GM19238 (cell line): ENCODE results near the gene MIAT.

Experiments
- DNase-seq: peaks from one replicate; pipeline ENCODE4 v3.0.0; 2011; ENCODE audit warnings: low spot score; ENCODE audit not compliant: insufficient read length

Gene MIAT

DNA sequence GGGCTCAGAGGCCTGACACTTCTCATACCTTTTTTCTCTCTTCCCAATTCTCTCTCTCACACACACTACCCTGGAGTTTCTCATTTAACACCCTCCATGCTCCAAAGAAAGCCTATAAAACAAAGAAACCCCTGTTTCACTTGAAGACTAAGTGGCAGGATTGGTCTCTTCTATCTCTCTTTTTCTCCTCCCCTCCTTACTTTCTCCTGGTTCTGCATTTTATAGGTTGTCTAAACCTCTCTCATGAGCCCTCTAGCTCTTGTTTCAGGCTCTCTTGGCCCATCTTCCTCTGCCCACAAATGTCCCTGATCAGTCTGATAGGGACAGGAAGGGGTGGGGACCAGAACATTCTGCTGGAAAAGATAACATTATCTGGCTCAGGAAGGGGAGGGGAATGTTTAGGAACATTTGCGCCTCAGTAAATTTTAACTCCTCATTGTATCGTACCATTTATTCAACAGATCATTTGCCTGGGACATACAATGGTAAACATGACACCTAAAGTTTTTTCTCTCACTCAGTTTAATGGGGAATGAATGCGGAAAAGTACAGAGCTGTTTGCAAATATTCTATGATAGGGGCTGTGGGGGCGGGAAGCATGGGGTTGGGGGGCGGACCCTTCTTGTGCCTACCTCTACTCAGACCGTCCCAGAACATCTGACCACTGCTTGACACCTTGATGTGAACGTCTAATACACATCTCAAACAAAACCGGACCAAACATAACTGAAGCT, 24.8 kb upstream of the MIAT start:
- no peak for DNase-seq

DNA sequence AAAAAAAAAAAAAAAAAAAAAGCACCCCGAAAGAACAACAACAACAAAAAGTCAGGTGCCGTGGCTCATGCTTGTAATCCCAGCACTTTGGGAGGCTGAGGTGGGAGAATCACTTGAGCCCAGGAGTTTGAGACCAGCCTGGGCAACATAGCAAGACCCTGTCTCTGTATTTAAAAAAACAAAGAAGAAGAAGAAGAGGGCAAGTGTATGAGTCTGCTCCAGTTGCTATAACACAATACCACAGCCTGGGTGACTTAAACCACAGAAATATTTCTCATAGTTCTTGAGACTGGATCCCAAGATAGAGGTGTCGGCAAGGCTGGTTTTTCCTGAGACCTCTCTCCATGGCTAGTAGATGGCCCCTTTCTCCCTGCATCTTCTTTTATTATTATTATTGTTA, 23.2 kb upstream of the MIAT start:
- no peak for DNase-seq

DNA sequence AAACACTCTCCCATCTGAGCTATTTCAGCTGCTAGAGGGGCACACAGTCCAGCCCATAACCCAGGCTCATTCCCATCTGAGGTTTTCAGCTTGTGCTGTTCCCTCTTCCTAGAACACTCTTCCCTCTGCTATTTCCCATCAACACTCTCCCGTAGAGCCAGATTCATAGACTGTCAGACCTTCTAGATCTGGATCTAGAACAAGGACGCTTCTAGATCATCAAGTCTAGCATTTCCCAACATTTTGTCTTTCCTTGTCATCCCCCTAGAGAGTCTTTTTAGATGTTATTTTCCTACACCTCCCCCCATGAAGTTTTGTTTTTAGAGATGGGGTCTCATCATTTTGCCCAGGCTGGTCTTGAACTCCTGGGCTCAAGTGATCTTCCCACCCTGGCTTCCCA, 22.3 kb upstream of the MIAT start:
- no peak for DNase-seq

DNA sequence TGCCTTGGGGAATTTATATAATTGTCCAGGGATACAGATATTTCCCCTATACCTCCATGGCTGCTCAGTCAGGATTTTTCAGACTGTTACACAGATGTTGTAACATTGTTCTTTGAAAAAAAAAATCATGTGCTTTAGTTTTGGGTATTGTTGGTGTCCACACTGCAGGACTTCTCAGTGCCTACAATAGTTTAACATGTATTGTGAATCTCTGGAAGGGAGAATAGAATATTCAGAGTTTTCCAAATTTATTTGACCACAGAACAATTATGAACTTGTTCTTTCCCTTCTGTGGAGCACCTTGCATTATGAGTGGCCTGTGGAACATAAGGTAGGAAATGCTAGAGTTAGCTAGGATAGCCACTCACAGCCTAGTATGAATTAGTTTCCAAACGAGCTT, 21.1 kb upstream of the MIAT start:
- DNase-seq: no peak

DNA sequence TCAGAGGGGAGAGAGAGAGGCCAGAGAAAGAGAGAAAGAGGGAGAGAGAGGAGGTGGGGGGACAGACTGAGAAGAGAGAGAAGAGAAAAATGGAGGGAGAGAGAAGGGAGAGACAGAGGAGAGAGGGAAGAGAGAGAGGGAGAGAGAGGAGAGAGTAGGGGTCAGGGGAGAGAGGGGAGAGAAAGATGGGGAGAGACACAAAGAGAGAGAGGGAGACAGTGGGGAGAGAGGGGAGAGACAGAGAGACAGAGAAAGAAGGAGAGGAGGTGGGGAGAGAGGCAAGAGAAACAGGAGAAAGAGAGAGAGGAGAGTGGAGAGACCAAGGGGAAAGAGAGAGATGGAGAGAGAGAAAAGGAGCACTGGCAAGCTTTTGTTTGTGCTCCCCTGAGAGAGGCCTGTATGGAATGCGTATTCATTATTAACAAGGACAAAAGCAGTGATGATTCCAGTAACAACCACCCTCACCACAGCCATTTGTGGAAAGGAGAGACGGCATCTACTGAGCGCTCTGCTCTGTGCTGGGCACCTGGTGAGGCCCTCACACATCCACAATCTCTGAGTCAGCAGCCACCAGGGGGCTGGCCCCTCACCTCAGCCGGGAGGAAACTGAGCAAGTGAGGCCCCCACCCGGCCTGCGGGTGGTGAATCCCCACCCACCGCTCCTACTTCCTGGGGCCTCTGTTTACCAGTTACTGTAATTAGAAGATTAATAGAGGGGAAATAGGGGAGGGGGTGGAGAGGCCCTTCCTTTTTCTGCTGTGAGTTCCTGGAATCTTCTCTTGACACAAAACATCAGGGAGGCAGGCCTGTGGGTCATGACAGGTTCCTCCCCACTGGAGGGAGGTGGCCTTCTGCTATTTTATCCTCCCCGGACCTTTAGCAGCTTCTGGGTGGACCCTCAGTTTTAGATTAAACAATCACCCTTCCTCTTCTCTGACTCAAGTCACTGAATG, 14.6 kb upstream of the MIAT start:
- DNase-seq: no peak

DNA sequence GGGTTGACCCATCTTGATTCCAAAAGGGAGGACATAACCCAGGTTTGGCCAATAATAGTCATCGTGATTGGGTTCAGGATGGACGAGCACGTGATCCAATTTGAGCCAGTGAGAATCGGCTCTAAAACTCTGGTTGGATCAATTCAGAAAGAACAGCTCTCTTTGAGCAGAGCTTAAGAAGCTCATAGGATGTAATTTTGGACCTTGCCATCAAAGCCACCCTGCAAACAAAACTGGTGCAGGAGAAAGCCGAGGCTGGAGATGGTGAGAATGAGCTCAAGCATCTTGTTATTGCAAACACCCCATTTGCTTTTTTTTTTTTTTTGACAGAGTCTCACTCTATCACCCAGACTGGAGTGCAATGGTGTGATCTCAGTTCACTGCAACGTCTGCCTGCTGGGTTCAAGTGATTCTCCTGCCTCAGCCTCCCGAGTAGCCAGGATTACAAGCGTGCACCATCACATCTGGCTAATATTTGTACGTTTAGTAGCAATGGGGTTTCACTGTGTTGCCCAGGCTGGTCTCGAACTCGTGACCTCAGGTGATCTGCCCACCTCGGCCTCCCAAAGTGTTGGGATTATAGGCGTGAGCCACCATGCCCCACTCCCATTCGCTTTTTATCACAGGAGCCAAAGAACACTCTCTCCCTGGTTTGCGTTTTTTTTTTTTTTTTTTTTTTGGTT, 13.8 kb upstream of the MIAT start:
- DNase-seq: no peak

DNA sequence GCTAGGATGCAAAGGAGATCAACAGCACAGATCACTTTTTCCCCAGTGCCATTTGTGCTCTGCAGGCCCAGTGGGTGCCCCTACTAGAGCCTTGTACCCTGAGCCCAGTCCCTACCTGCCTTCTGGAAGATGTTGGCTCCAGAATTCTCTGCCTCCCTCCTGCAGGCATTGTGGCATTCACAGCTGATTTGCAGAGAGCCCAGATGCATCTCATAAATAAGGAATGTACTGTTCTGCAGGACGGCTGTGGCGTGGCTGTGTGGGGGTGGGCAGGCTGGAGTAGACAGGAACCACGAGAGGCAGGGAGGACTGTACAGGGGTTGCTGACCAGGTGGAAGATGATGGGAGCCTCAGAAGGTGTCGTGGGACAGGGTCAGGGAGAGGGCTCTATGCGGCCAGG, 11.2 kb upstream of the MIAT start:
- no peak for DNase-seq

DNA sequence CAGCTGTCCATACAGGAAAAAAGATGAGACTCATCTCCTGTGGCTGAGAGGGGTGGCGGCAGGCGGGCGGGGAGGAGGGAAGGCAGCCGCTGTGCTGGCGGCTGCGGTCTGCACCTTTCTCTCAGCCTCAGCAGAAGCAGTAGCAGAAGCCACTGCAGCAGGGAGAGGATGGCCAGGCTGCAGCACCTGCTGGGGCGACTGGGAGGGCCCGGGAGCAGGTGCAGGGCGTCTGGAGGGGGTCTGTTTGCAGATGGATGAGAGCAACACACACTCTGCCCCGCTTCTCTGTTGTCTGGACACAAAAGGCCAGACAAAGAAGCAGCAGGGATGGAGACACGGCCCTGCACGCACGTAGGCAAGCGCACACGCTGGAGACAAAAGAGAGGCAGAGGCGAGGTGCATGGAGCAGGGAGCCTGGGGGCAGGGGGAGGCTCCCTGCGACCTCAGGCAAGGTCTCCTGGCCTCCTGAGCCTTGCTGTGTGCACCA, 9.3 kb upstream of the MIAT start:
- DNase-seq: no peak

DNA sequence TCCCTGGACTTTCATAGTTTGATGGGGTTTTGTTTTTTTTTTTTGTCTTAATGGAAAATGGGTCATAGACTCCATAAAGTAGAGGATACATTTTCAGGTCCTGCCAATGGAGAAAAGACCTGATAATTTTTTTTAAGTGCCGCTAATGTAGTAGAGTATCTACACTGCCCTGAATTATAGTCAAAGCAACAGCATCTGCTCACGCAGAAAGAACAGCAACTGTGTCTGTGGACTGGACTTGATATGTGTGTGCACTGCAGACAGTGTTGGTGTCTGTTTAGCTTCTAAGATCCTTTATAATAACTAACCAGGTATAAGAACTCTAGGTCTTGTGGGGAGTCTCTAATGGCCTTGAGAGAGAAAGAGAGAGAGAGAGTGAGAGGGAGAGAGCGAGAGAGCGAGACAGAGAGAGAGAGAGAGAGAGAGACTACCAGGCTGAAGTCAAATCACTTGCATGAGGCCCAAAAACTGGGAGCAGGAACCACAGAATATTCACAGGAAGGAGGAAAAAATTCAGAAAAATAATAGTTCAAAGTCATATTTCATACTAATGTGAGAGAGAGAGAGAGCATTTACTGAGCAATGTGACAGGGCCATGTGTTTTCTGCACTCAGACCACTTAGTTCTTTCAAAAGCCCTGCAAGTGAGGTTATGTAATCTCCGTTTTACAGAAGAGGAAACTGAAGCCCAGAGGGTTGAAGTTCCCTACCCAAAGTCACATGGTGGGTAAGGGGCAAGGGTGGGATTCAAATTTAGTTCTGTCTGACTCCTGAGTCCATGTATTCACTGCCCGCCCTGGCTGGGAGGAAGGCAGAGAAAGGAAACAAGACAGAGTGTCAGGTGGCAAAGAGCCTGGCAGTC, 8.6 kb upstream of the MIAT start:
- DNase-seq: no peak

DNA sequence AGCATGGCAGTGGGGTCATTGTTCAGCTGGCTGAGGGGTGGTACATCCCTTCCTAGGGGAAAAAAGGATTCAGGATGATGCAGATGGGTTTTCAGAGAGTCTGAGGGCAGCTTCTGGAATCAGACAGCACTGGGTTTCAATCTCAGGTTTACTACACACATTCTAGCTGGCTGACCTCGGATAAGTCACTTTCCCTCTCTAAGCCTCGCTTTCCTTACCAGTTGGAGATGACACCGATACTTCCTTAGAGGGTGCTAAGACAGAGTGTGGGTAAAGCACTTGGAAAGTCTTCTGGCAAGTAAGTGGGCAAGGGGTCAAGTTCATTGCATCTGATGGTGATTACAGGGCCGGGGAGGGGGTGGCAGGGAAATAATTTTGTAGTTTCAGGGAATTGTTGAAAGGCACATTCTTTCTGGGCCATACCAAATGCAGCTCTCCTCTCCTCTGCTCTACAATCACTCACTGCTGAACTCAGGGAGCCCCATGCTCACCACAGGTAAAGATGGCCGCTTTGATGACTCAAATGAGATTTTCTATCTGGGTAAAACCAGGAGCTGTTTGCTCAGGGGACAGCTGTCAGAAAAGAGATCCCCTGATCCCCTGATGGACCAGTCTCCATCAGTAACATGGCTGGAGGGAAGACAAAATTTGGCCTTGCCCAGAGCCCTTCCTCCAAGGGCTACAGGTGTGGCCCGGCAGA, 6.5 kb upstream of the MIAT start:
- DNase-seq: no peak

DNA sequence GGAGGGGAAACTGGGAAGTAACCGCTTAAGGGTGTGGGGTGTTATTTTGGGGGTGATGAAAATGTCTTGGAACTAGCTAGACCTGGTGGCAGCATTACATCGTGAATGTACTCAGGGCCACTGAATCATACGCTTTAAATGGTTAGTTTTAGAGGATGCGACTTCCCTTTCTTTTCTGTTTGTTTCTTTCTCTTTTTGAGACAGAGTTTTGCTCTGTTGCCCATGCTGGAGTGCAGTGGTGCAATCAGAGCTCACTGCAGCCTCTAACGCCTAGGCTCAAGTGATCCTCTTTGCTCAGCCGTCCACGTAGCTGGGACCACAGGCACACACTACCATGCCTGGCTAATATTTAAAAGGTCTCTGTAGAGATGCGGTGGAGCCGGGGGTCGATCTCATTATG, 5.6 kb upstream of the MIAT start:
- DNase-seq: no peak

DNA sequence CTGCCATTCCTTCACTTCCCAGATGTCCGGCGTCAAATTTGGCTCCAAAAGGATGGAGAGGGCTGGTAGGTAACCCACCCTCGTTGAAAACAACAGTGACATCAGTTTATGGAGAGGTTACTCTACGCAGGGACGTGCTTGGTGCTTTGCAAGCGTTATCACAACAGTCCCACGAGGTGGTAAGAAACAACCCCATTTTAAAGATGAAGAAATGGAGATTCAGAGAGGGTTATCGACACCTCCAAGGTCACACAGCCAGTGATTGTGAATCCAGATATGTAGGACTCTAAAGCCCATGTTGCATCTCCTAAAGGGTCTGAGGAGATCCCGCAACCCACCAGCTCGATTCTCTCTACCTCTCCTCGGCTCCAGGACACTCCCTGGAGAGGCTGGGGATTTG, 773 bp downstream of the MIAT start:
- DNase-seq: no peak

DNA sequence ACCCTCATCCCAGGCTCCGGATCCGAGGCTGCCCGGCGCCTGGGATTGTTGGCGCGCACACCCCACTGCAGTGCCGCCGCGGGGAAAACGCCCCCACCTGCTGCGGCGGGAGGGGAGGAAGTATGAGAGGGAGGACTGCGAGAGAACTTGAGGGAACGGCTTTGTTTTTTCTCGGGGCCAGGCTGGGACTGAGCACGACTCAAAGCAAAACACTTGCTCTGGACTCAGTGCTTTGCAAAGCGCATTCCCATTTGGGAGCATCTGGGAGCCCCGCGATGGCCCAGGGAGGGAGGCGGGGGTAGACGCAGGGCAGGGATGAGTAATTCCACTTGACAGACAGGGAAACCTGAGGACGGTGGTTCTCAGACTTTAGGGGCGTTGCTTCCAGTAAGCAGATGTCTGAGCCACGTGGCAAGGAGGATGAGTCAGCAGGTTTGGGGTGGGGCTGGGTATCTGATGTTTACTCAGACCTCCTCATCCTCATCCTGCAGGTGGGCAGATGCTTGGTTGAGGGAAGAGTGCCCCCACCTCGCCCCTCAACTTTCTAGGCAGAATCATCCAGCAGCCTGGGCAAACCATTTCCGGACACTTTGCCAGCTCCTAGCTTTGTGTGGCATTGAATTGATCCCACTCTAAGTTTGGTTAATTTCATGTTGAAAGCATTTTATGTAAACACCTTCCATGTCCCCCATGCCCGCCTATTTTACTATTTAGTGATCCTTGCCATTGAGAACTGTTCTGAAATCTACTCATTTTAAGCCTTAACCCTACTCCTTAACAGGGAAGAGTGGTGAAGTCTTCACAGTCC, 1.5 kb downstream of the MIAT start:
- DNase-seq: no peak

DNA sequence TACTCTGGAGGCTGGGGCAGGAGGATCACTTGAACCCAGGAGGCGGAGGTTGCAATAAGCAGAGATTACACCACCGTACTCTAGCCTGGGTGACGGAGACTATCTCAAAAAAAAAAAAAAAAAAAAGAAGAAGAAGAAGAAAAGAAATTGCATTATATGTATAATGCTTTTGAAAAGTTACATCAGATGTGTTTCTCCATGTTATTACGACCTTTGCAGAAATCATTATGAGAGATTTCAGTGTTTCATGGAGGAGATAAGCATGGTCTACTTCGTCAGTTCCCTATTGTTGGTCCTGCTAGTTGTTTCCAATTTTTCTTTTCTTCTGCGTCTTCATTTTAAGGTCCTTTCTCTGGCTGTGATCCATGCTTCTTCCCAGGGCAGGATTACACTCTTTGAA, 3.0 kb downstream of the MIAT start:
- DNase-seq: no peak

DNA sequence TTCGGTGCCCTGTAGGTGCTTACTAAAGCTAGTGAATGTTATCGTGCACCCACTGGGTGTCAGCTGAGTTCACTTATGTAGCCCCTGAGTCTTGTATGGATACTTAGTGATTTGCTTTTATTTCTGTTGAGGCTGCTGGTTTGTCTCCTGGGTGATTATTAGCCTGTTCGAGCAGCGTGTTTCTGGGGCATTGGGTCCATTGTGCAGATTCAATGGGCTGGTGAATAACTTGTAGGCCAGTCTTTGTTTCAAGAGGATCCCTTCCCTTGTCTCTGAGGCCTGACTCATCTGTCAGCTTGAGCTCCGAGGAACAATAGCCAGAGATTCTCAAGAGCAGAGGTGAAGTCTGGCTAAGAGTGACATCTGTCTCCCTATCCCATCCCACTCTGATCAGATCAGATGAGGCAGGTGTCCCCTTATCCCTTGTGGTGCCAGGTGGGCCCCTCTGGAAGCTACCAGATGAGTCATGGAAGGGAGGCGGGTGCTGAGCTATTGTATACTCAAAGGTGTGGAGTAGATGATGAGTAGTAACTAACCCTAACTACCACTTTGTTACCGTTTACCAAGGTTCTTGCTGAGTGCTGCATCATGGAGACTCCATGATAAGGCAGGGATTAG, 3.7 kb downstream of the MIAT start:
- no peak for DNase-seq

DNA sequence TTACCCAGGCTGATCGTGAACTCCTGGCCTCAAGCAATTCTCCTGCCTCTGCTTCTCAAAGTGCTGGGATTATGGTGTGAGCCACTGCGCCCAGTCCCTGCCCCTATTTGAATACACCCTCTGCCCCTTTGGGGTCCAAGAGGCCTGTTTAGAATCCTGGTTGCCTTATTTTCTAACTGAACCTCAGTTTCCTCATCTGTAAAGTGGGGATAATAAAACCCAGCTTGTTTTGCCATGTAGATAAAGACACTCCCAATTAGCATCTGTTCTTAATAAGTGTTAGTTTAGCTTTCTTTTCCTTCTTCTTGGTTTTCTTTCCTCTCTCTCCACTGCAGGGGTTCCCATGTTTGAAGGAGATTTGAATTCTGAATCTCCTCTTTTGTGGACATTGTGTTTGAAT, 4.8 kb downstream of the MIAT start:
- DNase-seq: no peak

DNA sequence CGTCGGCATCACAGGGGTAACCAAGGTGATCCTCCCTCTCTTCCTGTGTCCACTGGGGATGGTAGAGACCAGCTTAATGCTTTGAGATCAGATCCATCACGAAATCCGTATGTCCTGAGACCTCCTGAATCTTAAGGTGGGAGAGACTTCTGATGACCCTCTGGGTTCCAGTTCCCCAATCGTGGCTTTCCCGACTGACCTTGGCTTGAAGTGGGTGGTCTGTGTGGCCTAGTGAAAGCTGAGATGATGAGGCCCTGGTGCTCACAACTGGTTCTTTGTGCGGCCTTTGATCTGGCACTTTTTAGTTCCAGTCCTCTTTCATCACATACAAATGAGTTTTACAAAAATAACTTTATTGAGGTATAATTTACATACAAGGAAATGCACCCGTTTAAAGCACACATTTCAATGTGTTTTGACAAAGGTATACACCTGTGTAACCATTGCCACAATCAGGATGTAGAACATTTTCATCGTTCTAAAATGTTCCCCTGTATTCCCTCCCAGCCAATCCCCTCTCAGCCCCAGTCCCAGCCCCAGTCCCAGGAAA, 6.1 kb downstream of the MIAT start:
- DNase-seq: no peak

DNA sequence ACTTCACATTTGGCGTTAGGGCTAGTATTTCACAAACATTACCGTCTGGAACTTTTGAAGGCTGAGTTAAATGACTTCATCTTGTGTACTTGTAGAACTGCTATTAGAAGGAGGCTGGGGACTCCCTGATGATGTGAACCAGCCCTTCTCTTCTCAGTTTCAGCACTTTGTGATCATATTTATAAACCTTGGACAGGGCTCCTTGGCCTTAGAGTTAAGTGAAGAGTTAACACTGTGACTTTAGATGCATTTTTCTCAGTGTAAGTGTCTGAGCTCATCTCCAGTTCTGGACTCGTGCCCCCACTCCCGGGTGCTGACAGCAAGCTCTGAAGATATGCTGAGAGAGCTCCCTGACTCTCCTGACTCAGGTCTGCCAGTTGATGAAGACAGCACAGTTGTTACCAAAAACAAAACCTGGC, 8.4 kb downstream of the MIAT start:
- no peak for DNase-seq

DNA sequence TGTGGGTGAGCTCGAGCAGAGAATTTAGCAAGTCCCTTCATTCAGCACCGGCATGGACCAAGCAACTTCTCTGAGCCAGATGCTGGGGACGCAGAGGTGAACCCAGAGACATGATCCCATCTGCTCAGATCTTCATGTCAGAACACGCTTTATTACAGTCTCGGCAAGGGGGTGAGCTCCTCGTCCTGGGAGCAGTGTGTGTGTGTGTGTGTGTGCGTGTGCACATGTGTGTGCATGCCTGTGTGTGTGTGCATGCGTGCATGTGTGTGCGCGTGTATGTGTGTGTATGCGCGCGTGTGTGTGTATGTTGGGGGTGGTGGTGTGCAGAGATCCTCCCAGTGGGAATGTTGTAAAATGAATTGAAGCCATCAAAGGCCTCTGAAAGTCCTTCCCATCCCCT, 9.8 kb downstream of the MIAT start:
- DNase-seq: no peak
